Measurements from ENCODE around the gene PRR22.

PRR22 gene

GRCh38 chr19:5784581-5785147 lies at the start of gene PRR22:
Gene PRR22, minus strand, starts transcription at chr19:5784746. Its CDS starts 86 bp downstream, at chr19:5784660.
- DNase-seq = no peak

GRCh38 chr19:5832527-5833216 lies 48.1 kb upstream of the PRR22 start:
- no peak for DNase-seq

GRCh38 chr19:5832061-5832460 lies 47.5 kb upstream of the PRR22 start:
- DNase-seq = no peak

- no peak for DNase-seq
Observed at GRCh38 chr19:5831159-5831558, 46.6 kb upstream of the PRR22 start.

GRCh38 chr19:5829567-5830310 lies 45.2 kb upstream of the PRR22 start:
- no peak for DNase-seq

GRCh38 chr19:5828661-5829566 lies 44.4 kb upstream of the PRR22 start:
- peak; percentile 11 for DNase-seq

GRCh38 chr19:5827891-5828660 lies 43.5 kb upstream of the PRR22 start:
- peak; percentile 94 for DNase-seq

- no peak for DNase-seq
Observed at GRCh38 chr19:5827342-5827890, 42.9 kb upstream of the PRR22 start.

GRCh38 chr19:5826531-5827341 lies 42.2 kb upstream of the PRR22 start:
- peak; percentile 7 for DNase-seq

- no peak for DNase-seq
Observed at GRCh38 chr19:5825178-5825577, 40.6 kb upstream of the PRR22 start.

- DNase-seq = no peak
Observed at GRCh38 chr19:5824751-5825150, 40.2 kb upstream of the PRR22 start.

- no peak for DNase-seq
Observed at GRCh38 chr19:5823579-5824281, 39.2 kb upstream of the PRR22 start.

GRCh38 chr19:5822181-5822844 lies 37.8 kb upstream of the PRR22 start:
- no peak for DNase-seq

GRCh38 chr19:5821521-5822180 lies 37.1 kb upstream of the PRR22 start:
- no peak for DNase-seq

GRCh38 chr19:5820785-5821184 lies 36.2 kb upstream of the PRR22 start:
- DNase-seq = no peak

GRCh38 chr19:5818594-5818993 lies 34.0 kb upstream of the PRR22 start:
- no peak for DNase-seq

GRCh38 chr19:5817218-5817617 lies 32.7 kb upstream of the PRR22 start:
- no peak for DNase-seq

GRCh38 chr19:5814852-5815246 lies 30.3 kb upstream of the PRR22 start:
- DNase-seq = no peak

All from activated naive CD4-positive, alpha-beta T cell treated with Interleukin-2 at 50 U/mL for 16 hours (primary cell).